ENCODE results near the gene ASCC3.

ASCC3 gene

DNA sequence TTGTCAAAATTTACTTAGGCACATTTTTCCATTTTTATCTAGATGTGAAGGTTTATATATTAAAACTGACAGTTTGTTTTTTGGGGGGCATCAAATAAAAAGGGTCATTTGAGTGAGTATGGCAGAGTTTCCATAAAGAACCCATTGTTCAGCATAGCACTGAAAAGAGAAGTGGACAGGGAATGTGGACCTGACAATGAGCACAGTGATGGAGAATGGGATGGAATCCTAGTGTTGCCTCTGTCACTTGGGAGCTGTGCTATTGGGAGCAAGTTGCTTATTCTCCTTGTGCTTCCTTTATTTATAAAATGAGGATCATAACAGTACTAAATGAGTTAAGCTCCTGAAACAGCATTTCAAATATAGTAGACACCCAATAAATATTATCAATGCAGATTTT is 285.7 kb downstream of the ASCC3 start:
- TF ChIP-seq CEBPB (IDR thresholded peaks at IDR 0.05) (no peak), NFIC (IDR thresholded peaks at IDR 0.05) (no peak), TAF1 (IDR thresholded peaks at IDR 0.05; ENCODE audit: low read depth) (no peak), YY1 (IDR thresholded peaks at IDR 0.05; ENCODE audit: low read depth) (no peak), CREB1 (IDR thresholded peaks at IDR 0.05; ENCODE audit: low read depth) (no peak), FOXM1 (IDR thresholded peaks at IDR 0.05; ENCODE audit: borderline replicate concordance, low read depth) (no peak), EP300 (IDR thresholded peaks at IDR 0.05; ENCODE audit: borderline replicate concordance) (no peak), TEAD4 (IDR thresholded peaks at IDR 0.05) (no peak)
- TF ChIP-seq, protein P1, sequence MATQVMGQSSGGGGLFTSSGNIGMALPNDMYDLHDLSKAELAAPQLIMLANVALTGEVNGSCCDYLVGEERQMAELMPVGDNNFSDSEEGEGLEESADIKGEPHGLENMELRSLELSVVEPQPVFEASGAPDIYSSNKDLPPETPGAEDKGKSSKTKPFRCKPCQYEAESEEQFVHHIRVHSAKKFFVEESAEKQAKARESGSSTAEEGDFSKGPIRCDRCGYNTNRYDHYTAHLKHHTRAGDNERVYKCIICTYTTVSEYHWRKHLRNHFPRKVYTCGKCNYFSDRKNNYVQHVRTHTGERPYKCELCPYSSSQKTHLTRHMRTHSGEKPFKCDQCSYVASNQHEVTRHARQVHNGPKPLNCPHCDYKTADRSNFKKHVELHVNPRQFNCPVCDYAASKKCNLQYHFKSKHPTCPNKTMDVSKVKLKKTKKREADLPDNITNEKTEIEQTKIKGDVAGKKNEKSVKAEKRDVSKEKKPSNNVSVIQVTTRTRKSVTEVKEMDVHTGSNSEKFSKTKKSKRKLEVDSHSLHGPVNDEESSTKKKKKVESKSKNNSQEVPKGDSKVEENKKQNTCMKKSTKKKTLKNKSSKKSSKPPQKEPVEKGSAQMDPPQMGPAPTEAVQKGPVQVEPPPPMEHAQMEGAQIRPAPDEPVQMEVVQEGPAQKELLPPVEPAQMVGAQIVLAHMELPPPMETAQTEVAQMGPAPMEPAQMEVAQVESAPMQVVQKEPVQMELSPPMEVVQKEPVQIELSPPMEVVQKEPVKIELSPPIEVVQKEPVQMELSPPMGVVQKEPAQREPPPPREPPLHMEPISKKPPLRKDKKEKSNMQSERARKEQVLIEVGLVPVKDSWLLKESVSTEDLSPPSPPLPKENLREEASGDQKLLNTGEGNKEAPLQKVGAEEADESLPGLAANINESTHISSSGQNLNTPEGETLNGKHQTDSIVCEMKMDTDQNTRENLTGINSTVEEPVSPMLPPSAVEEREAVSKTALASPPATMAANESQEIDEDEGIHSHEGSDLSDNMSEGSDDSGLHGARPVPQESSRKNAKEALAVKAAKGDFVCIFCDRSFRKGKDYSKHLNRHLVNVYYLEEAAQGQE (IDR thresholded peaks at IDR 0.05; ENCODE audit: low read depth): no peak
- TF ChIP-seq, protein P2, sequence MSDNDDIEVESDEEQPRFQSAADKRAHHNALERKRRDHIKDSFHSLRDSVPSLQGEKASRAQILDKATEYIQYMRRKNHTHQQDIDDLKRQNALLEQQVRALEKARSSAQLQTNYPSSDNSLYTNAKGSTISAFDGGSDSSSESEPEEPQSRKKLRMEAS (IDR thresholded peaks at IDR 0.05): no peak
- TF ChIP-seq, protein P3, sequence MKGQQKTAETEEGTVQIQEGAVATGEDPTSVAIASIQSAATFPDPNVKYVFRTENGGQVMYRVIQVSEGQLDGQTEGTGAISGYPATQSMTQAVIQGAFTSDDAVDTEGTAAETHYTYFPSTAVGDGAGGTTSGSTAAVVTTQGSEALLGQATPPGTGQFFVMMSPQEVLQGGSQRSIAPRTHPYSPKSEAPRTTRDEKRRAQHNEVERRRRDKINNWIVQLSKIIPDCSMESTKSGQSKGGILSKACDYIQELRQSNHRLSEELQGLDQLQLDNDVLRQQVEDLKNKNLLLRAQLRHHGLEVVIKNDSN (IDR thresholded peaks at IDR 0.05): no peak

DNA sequence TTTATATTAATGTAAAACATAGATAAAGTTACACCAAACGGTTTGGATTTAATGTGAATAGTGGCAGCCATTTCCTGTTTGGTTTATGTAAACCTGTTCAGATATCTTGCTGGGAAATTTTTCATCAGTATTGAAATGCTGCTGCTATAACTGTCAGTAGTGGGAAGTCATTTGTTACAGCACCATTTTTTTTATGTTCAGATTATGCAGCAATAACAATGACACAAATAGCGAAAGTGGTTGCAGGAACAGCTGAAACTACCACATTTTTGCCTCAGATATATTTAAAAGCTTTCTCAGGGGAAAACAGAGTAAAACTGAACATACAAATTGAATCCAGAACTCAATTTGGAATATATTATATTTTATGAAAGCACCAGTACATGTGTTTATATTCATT is 287.6 kb downstream of the ASCC3 start:
- no peak for TF ChIP-seq FOXM1 (IDR thresholded peaks at IDR 0.05; ENCODE audit: borderline replicate concordance, low read depth)
- no peak for TF ChIP-seq TCF12 (IDR thresholded peaks at IDR 0.05; ENCODE audit: low read depth)
- TF ChIP-seq CEBPB (IDR thresholded peaks at IDR 0.05): no peak
- TF ChIP-seq ZBTB7A (IDR thresholded peaks at IDR 0.05; ENCODE audit: low read depth): no peak
- TF ChIP-seq, protein P1 (IDR thresholded peaks at IDR 0.05; ENCODE audit: low read depth): no peak
- TF ChIP-seq RAD21 (IDR thresholded peaks at IDR 0.05; ENCODE audit: low read depth): no peak
- TF ChIP-seq EP300 (IDR thresholded peaks at IDR 0.05; ENCODE audit: borderline replicate concordance): no peak

DNA sequence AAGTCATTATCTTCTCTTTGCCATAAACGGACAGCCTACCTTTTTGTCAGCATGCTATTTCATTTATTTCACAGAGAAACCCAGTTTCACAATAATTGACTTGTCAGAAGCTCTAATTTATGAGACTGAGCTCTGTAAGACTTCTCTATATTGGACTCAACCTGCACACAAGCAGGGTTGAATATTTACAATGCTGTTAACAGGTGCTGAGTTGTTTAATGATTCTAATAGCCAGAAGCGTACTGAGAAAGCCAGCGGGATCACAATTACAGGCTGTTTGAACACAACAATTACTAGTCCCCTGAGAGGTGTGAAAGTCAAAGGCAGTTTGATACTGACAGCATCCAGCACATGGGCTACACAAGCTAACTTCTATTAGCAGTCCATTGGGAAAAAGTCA is 288.2 kb downstream of the ASCC3 start:
- TF ChIP-seq EGR1 (IDR thresholded peaks at IDR 0.05): no peak
- TF ChIP-seq YY1 (IDR thresholded peaks at IDR 0.05; ENCODE audit: low read depth): no peak
- TF ChIP-seq, protein P3 (IDR thresholded peaks at IDR 0.05): no peak
- no peak for TF ChIP-seq TAF1 (IDR thresholded peaks at IDR 0.05; ENCODE audit: low read depth)
- no peak for TF ChIP-seq CREB1 (IDR thresholded peaks at IDR 0.05; ENCODE audit: low read depth)
- TF ChIP-seq, protein P2 (IDR thresholded peaks at IDR 0.05): no peak
- no peak for TF ChIP-seq NFIC (IDR thresholded peaks at IDR 0.05)
- TF ChIP-seq, protein P1 (IDR thresholded peaks at IDR 0.05; ENCODE audit: low read depth): no peak
- TF ChIP-seq TEAD4 (IDR thresholded peaks at IDR 0.05): no peak
- no peak for TF ChIP-seq CEBPB (IDR thresholded peaks at IDR 0.05)
- TF ChIP-seq FOXM1 (IDR thresholded peaks at IDR 0.05; ENCODE audit: borderline replicate concordance, low read depth): no peak
- TF ChIP-seq TCF12 (IDR thresholded peaks at IDR 0.05; ENCODE audit: low read depth): no peak
- no peak for TF ChIP-seq RAD21 (IDR thresholded peaks at IDR 0.05; ENCODE audit: low read depth)
- TF ChIP-seq EP300 (IDR thresholded peaks at IDR 0.05; ENCODE audit: borderline replicate concordance): no peak
- no peak for TF ChIP-seq ZBTB7A (IDR thresholded peaks at IDR 0.05; ENCODE audit: low read depth)

DNA sequence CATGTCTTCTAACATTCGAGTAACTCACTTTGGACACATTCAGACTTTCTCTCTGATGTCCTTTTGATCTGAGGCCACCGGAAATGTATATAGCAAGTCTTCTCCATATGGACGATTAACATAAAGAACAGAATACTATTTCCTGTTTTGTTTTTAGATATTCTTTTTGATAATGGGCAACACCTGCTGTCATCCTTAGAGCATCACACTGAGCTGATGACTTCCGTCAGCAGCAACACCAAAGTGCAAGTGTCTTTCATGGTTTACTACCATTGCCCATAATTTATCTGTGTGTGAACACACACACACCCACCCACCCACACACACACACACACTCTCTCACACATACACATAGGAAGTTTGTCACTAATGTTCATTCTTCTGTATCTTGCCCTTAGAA is 303.7 kb downstream of the ASCC3 start:
- TF ChIP-seq CEBPB (IDR thresholded peaks at IDR 0.05) (no peak), RAD21 (IDR thresholded peaks at IDR 0.05; ENCODE audit: low read depth) (no peak)

DNA sequence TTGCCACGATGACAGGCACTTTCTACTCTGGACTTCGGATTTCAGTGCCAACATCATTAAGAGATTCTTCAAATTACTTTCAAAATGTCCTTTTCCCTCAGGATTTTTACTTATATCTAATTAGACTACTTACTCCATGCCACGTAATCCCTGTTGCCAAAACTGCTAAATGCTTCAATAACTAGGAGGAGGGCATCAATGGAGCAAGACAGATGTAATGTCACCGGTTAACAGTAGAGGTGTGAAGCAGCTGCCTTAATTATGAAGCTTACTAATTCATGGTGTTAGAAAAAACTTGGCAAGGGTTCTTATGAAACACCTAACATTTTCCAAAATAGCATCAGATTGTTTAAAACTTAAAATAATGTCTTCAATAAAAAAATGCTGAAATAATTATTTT is 305.2 kb downstream of the ASCC3 start:
- no peak for TF ChIP-seq RAD21 (IDR thresholded peaks at IDR 0.05; ENCODE audit: low read depth)
- no peak for TF ChIP-seq CREB1 (IDR thresholded peaks at IDR 0.05; ENCODE audit: low read depth)
- TF ChIP-seq ZBTB7A (IDR thresholded peaks at IDR 0.05; ENCODE audit: low read depth): no peak
- TF ChIP-seq, protein P3 (IDR thresholded peaks at IDR 0.05): no peak
- TF ChIP-seq CEBPB (IDR thresholded peaks at IDR 0.05): no peak
- TF ChIP-seq EP300 (IDR thresholded peaks at IDR 0.05; ENCODE audit: borderline replicate concordance): no peak
- TF ChIP-seq, protein P1 (IDR thresholded peaks at IDR 0.05; ENCODE audit: low read depth): no peak
- no peak for TF ChIP-seq YY1 (IDR thresholded peaks at IDR 0.05; ENCODE audit: low read depth)
- no peak for TF ChIP-seq FOXM1 (IDR thresholded peaks at IDR 0.05; ENCODE audit: borderline replicate concordance, low read depth)
- TF ChIP-seq TAF1 (IDR thresholded peaks at IDR 0.05; ENCODE audit: low read depth): no peak
- TF ChIP-seq EGR1 (IDR thresholded peaks at IDR 0.05): no peak
- TF ChIP-seq TEAD4 (IDR thresholded peaks at IDR 0.05): no peak
- TF ChIP-seq NFIC (IDR thresholded peaks at IDR 0.05): no peak
- TF ChIP-seq, protein P2 (IDR thresholded peaks at IDR 0.05): no peak
- no peak for TF ChIP-seq TCF12 (IDR thresholded peaks at IDR 0.05; ENCODE audit: low read depth)
